Gastrocnemius medialis (tissue), 4 donors: ENCODE measurements around the gene ZNF425.

Experiments
- POLR2A ChIP-seq, 2 donors: fragments of 450-650 bp; IDR thresholded peaks; one replicate each; pipeline ENCODE4 v1.6.1; 2017; ENCODE audit warnings: antibody characterized with exemption in 2 of 2, mild to moderate bottlenecking in 2 of 2, moderate library complexity in 2 of 2
- TF ChIP-seq, protein P1 (sequence below), 5 experiments: fragments of 450-650 bp in 3 of 5; fragments of 200-600 bp in 2 of 5; sonication (generic) in 2 of 5; IDR thresholded peaks in 4 of 5; conservative IDR thresholded peaks in 1 of 5; 1 replicate in 4 of 5; 2 replicates in 1 of 5; pipeline ENCODE4 v1.5.1; 2016 to 2019; ENCODE audit warnings: antibody characterized with exemption in 5 of 5, mild to moderate bottlenecking in 3 of 5, moderate library complexity in 3 of 5

DNA sequence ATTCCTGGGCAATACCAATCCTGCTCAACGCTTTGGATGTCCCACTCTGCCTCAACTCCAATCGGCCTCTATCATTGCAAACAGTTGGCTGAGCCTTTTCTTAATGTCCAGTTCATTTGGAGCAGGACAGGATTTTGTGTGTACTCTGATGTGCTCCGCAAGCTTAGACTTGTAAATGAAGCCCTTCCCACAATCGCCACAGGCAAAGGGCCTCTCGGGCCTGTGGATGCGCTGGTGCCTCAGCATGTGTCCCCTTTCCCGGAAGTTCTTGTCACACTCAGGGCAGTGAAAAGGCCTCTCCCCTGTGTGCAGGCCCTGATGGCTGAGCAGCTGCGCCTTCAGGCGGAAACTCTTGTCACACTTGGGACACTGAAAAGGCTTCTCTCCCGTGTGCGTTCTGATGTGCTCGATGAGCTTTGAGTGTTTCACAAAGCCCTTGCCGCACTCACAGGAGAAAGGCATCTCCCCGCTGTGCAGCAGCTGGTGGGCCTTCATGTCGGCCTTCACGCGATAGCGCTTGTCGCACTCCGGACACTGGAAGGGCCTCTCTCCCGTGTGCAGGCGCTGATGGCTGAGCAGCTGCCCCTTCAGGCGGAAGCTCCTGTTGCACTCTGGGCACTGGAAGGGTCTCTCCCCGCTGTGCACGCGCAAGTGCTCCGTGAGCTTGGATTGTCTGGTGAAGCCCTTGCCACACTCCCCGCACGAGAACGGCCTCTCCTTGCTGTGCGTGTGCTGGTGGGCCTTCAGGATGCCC is 55.6 kb downstream of the ZNF425 start:
- no peak for TF ChIP-seq POLR2A (IDR thresholded peaks at IDR 0.05)
- TF ChIP-seq, protein P1, sequence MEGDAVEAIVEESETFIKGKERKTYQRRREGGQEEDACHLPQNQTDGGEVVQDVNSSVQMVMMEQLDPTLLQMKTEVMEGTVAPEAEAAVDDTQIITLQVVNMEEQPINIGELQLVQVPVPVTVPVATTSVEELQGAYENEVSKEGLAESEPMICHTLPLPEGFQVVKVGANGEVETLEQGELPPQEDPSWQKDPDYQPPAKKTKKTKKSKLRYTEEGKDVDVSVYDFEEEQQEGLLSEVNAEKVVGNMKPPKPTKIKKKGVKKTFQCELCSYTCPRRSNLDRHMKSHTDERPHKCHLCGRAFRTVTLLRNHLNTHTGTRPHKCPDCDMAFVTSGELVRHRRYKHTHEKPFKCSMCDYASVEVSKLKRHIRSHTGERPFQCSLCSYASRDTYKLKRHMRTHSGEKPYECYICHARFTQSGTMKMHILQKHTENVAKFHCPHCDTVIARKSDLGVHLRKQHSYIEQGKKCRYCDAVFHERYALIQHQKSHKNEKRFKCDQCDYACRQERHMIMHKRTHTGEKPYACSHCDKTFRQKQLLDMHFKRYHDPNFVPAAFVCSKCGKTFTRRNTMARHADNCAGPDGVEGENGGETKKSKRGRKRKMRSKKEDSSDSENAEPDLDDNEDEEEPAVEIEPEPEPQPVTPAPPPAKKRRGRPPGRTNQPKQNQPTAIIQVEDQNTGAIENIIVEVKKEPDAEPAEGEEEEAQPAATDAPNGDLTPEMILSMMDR (IDR thresholded peaks at IDR 0.05 in 4 of 5, conservative IDR thresholded peaks at IDR 0.05 in 1 of 5): no peak
